HG02884 (cell line): Measurements from ENCODE around the gene CCDC120.

ENCODE experiments used
- ATAC-seq: cut with Tn5 transposase; IDR thresholded peaks from one replicate; pipeline ENCODE4 v1.9.1; 2021; ENCODE audit warnings: mild to moderate bottlenecking, moderate library complexity; ENCODE audit not compliant: unreplicated experiment

Gene CCDC120, protein sequence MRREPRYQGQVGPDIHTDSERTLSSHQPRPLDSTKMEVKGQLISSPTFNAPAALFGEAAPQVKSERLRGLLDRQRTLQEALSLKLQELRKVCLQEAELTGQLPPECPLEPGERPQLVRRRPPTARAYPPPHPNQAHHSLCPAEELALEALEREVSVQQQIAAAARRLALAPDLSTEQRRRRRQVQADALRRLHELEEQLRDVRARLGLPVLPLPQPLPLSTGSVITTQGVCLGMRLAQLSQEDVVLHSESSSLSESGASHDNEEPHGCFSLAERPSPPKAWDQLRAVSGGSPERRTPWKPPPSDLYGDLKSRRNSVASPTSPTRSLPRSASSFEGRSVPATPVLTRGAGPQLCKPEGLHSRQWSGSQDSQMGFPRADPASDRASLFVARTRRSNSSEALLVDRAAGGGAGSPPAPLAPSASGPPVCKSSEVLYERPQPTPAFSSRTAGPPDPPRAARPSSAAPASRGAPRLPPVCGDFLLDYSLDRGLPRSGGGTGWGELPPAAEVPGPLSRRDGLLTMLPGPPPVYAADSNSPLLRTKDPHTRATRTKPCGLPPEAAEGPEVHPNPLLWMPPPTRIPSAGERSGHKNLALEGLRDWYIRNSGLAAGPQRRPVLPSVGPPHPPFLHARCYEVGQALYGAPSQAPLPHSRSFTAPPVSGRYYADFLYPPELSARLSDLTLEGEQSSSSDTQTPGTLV

DNA sequence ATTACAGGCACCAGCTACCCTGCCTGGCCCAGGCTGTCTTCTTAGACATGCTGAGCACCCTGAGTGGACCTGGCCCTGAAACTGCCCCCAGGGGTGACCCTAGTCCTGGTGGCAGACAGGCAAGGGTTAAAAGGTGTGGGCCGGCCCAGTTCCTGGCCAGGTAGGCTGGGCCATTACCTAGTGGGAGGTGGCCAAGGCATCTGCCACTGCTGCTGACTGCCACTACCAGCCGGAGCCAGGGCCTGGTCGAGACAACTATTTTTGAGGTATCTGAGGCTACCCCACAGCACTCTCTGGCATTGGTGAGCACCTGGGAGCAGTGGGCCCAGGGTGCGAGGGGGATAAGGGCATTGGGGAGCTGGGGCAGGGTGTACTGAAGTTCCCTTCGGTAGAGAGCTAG, at the start of gene CCDC120:
Gene CCDC120 (plus strand): TSS at position 206 of the 400 bp plus-strand sequence. CDS start 3,043 bp downstream, outside the sequence.
- ATAC-seq: no peak

DNA sequence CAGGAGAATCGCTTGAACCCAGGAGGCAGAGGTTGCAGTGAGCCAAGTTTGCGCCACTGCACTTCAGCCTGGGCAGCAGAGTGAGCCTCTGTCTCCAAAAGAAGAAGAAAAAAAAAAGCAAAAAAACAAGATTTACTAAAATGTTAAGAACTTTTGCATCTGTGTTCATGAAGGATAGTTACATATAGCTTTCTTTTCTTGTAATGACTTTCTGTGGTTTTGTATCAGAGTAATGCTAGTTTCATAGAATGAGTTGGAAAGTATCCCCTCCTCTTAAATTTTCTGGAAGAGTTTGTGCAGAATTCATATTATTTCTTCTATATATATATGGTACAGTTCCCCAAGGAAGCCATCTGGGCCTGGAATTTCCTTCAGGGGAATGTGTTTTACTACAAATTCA, 39.7 kb upstream of the CCDC120 start:
- ATAC-seq: no peak

DNA sequence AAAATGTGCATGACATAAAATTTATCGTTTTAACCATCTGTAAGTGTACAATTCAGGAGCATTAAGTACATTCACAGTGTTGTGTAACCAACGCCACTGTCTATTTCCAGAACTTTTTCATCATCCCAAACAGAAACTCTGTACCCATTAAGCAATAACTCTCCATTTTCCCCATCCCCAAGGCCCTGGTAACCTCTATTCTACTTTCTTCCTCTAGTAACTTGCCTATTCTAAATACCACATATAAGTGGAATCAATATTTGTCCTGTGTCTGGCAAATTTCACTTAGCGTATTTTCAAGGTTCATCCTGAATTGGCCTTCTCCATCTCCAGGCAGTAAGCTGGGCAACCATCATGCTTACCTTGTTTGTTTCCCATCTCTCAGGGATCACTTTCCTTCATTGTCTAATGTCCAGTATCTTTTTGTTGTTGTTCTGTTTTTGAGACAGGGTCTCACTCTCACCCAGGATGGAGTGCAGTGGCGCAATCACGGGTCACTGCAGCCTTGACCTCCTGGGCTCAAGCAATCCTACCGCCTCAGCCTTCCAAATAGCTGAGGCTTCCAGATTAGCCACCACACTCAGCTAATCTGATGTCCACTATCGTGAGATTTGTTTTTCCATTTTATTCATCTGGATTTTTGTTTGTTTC, 39.1 kb upstream of the CCDC120 start:
- ATAC-seq: no peak

DNA sequence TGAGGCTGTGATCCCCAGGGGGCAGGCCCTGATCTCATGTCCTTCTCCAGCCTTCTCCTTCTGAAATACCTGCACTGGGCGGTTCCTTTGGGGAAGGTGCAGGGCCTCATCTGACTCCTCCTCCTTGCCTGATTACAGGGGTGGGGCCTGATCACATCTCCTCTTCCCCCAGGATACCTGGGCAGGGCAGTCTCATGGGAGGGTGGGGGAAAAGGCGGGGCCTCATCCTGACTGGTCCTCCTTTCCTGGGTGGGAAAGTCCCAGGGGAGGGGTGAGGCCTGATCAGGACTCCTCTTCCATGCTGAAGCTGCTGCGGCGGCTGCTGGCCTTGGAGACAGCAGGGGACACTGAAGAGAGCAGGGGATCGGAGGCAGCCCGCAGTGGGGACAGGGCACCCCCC, 28.9 kb upstream of the CCDC120 start:
- ATAC-seq: no peak

DNA sequence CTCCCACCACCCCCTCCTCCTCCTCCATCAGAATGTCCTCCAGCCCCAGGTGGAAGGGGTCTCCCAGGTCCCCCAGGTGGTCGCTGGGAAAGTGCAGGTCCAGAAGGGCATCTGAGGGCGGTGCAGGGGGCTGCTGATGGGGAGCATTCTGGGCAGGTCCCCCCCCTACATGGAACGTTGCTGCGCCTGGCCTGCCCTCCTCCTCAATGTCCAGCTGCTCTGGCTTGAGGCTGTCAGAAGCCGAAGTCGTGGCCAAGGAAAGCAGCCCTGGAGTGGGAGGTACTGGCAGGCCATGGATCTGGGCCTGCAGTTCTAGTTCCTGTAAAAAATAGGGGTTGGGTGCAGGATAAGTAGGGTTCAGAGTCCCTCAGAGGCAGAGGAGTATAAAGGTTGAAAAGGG, 28.5 kb upstream of the CCDC120 start:
- ATAC-seq: no peak

DNA sequence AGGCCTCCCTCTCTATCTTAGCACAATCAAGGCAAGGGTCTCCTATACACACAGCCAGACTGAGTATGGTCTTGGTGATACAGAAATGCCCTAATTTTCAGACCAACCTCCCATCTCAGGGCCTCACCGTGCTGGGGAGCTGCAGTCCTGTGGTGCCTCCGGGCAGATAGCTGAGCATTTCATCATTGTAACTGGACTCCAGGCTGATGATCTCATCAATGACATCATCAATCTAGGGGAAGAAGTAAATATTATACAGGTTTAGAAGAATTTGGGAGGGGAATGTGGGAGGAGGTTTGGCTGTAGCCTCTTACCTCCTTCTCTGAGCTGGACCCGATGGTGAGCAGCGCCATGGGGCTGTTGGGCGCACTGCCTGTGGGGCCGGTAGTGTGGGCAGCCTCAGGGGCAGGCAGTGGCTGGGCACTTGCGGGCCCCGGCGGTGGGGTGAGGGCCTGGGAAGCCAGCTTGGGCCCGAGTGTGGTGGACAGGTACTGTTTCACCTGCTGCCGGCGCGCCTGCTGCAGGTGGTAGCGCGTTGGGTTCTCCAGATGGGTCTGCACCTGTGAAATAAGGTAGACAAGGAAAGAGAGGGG, 20.8 kb upstream of the CCDC120 start:
- no peak for ATAC-seq

DNA sequence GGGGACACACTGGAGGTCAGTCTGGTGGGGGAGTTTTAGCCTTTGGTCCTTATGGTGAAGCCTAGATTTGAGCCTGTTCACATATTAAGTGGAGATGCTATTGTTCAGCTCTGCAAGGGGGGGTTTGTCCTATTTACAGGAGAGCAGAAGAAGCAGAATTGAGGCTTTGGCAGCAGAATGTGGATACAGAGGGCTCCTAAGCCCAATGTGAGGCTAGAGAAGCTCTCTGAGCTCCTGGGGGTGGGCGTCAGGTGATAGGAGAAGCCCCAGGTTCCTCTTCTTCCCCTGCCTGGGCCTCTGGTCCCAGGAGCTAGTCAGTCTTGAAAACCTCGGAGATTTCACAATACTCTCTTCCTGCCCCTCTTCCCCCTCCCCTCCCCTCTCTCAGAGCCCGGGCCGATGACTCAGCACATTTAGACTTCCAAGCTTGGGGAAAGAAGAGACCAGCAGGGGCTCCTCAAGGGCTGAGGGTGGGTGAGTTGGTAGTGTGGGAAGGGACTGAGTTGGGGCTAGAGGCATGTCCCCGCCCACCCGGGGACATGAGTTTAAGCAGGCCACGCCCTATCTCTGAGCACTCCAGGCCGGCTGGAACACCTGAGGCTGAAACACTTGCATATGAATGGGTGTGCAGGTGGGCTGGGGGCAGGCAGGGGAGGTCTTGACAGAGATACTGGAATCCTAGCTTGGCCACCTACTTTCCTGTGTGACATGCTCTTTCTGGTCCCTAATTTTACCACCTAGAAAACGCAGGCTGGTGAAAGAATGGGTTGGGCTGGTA, 19.0 kb upstream of the CCDC120 start:
- no peak for ATAC-seq

DNA sequence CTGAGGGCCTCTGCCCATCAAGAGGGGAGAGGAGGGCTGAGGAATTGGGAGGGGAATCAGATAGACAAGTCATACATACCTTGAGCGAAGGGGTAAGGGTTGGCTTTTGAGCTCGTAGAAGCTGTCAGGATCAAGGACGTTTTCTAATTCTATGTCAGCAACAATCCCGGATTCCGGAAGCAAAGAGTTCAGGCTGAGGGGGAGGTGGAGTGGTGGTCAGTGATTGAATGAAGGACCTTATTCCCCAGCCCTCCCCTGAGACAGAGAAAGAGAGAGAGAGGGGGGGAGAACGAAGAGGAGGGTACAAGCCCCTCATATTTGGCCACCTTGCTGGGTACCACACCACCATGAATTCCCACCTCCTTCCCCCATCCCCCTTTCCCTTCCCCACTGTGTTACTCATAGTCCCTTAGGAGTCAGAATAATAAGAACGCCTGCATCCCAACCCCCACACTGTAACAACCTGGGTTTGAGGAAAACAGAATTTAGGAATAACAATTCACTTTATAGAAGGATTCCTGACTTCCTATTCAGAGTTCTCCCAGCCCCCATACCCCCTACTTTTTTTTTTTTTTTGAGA, 18.3 kb upstream of the CCDC120 start:
- ATAC-seq: no peak

DNA sequence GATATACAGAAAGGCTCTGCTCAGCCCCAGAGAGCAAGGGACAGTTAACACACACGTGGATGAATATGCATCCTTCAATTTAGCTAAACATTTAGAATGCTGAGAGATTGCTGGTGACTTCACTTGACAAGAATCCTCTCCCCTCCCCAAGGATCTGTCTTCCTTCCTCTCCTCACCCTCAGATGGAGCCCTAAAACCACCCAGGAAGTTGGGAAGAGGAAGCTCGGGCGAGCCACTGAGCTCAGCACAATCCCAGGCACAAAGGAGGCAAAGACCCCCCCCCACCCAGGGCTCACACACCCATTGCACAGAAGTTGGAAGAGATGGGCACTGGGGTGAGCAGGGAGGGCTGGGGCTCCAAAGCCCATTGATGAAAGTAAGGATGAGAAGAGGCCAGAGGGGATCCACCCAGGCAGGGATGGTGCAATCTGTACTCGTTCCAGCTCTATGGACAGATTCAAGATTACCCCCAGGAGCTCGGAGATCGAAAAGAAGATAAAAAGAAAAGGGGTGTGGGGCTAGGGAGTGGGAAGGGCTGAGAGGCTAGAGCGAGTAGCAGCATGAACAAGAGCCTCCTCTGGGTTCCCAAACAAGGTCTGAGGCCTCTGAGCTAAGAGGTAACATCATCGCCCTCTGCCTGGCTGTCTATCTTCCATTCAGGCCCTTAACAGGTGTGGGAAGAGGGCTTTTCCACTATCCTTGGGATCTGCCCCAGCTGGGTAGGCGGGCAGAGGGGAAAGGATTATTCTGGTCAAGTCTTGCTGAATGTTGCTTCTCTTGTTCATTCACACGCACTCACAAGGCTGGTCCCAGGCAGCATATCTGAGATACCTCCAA, 16.8 kb upstream of the CCDC120 start:
- ATAC-seq: no peak

DNA sequence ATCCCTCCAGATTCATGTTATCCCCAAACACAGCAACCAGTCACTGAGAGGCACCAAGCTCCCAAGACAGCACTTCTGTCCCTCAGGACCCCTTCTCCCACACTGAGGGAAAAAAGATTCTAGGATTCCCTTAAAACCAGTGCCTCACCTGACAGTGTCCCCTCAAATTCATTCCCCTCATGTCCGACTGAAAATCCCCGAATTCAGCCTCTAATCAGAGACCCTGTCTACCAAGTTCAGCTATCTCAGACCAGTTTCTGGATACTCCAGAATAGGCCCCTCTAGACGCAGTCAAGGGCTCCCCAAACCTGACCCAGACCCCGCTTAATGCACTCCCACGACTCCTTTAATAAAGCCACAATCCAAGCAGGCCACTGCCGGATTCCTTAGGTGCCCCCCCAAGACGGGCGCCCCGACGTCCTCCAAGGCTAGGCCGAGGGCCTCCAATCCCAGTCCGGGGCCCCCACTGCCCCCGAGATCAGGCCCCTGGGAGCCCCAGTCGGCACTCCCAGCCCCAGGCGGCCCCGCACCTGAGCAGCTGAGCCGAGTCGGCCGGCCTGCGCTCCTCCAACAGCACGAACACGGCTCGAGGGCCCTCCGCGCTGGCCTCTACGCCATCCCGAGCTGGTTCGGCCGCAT, 16.1 kb upstream of the CCDC120 start:
- ATAC-seq: no peak

DNA sequence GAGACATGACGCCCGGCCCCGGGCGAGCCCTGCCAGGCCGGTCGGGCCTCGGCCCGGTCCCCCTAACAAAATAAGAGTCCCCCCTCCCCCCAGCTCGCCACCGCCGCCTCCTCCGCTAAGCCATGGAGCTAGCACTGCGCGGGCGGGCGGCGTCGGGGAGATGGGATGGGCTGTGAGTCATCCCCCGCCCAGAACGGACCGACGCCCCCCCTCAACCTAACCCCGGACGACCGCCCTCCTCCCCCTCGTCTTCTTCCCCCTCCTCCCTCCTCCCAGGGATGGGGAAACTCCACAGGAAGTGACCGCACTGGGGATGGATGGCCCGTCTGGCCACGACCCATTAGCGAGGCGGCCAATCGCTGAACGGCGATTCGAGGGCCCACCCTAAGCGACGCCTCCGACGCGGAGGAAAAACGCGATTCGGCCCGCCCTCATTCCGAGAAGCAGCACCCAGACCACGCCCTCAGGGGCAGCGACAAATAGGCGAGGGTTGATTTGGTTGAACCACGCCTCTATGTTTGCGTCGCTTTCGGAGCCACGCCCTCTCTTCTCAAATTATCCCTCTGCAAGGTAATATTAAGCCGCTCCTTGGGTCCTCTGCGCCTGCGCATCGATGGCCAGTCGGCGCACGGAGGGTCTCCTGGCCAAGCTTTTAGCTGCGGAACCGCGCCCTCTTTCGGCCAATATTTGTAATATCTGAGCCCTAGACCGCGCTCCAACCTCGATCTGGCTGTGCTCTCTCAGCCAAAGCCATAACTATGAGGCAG, 15.4 kb upstream of the CCDC120 start, which contains the start of gene TFE3:
Gene TFE3 (minus strand): TSS at position 138 of the 767 bp plus-strand sequence. CDS start 131 bp downstream, at position 7.
- ATAC-seq: peak; percentile 84

DNA sequence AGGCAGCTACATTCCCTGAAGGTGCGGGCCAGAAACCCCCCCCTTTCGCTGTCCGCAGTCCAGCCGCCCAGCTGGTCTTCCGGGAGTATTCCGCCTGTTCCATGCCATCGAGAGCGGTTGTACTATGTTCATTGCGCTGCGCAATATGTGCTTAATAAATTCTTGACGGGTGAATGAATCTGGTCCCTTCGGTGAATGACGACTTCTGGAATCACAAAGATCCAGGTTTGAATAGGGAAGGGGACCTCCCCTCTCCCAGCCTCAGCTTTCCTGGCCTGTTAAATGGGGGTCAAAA, 14.9 kb upstream of the CCDC120 start:
- no peak for ATAC-seq

DNA sequence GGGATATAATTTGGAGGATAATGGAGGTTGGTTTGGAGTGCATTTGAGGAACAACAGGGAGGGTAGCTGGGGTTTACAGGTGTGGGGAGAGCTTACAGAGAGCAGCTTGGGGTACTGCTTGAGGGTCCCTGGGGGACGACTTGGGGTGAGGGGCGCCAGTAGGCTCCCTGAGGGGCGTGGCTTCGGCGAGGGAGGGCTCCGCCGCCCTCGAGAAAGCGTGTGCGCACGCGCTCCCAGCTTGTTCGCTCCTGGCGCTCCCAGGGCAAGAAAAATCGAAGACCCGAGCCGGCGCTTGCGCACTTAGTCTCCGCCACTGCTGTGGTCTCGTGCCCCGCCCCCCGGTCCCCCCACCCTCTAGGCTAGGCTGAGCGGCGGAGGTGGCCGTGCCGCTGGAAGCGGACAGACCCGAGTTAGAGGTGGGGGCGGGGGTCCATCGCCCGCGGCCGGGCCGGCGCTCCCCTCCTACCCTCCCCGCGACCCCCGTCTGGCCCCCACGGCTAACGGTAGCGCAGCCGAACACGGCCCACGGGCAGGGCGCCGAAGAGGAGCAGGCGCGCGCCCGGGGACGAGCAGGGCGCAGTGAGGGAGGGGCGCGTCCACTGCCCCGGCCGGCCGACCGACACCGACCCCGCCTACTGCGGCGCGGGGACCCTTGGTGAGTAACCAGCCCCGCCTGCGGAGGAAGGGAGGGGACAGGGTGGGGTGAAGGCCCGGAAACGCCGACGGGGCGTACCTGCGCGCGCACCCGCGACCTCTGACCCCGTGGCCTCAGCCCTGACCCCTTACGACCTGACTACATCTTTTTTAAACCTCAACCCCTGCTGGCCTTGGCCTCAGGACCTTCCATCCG, 5.4 kb upstream of the CCDC120 start:
- ATAC-seq: no peak

DNA sequence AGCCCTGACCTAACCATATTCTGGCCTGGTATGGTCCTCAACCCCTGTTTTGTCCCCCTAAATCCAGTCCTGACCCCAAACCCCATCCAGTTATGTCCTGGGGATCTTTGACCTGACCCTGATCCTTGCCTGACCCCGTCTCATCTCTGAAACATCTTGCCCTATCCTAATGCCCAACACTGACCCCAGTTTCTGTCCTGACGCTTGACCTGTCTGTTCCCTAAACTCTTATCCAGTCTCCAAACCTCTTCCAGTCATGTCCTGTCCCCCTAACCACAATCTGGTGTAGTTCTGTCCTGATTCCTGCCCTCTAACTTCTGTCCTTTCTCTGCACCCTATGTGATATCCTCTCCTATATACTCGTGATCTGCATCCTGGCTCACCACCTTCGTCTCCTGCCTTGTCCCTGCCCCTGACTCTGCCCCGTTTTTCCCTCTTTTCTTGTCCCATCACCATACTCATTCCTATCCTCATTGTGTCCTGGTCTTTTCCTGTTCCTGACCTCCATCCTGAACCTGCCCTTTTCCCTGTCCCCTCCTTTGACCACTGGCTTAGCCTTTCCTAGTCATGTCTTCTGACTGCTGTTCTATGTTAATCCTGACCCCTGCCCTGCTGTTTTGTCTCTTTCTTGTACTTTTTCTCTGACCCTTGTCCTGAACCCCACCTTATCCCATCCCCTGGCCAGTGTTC, 4.6 kb upstream of the CCDC120 start:
- no peak for ATAC-seq

DNA sequence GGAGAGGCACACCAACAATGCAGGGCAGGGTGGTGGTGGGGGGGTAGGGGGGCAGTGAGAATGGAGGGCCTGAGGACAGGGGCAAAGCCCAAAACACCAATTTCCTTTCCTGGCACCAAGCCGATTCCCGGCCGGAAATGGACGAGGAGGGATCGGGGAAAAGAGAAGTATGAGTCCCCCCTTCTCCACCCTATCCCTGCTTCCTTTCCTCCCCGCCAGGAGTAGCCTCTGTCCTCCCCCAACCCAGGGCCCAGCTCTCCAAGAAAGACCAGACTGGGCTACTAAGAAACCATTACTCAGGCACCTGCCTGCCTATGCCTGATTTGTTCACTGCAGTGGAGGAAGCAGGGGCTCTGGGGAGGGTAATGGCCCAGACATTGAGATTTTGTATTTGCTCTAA, 402 bp downstream of the CCDC120 start:
- no peak for ATAC-seq

DNA sequence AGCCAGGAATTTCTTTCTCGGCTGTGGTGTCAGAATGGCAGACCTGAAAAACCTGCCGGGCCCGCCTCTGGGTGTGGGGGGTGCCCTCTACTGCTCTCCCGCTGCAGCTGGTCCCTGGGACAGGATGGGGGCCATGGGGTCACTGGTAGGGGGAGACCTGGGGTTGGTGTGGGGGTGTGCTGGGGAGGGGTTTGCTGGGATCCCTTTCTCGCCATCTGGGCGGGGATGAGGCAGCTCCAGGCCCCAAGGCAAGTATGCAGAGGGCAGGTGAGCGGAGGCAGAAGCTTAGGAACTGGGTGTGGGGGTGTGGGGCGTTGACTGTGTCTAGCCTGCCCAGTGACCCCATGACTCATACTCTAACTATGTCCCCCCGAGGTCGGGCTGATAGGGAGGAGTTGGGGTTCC, 884 bp downstream of the CCDC120 start:
- ATAC-seq: no peak

DNA sequence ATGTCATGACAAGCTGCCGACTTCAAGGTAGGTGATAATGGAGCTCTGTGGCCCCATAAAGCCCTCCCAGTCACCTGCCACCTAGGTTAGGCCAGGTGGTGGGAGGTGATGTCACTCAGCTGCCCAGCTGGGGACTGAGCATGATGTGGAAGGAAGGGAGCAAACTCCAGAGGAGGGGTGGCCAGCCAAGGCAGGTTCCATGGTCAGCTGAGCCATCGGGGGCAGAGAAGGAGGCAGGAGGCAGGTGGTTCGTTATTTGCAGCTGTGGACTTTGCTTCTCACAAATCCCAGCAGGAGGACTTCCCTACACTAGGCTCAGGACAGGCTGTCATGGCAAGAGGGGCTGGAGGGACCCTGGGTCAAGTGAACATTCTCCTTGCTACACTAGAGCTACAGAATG, 2.1 kb downstream of the CCDC120 start:
- ATAC-seq: no peak
